WTC11 (cell line): ENCODE data around the gene PHF13. TPM values are rescaled to one million over a fixed set of nuclear protein-coding genes. Genes with fewer than 3 reads are reported as not detected.
A peak's percentile ranks its signal among the peaks of the same experiment; 100 is the strongest.

Source experiments
- ATAC-seq: fragments of 200-7000 bp; cut with Tn5 transposase; 2 replicates; pipeline ENCODE4 v1.10.0; 2021; ENCODE audit warnings: mild to moderate bottlenecking, moderate library complexity
- CTCF ChIA-PET: fragments of 300-600 bp; sonication (Branson Sonifier 250); formaldehyde crosslinking; loops from one replicate; lab custom pipeline; 2021; ENCODE audit warnings: antibody characterized with exemption; lab: Charles Lee
- POLR2A ChIA-PET: fragments of 350-600 bp; sonication (Branson Sonifier 250); formaldehyde crosslinking; loops from one replicate; lab custom pipeline; 2021; ENCODE audit warnings: antibody characterized with exemption; lab: Charles Lee
- DNase-seq: peaks from one replicate; pipeline ENCODE4 v3.0.0; 2021; ENCODE audit warnings: low spot score
- H3K27ac Mint-ChIP-seq: 2 replicates; pipeline ENCODE4 v1.8.0; 2021; ENCODE audit warnings: mixed read lengths
- H3K27me3 Mint-ChIP-seq: 2 replicates; pipeline ENCODE4 v1.8.0; 2021; ENCODE audit warnings: low read depth, mild to moderate bottlenecking, moderate library complexity, mixed read lengths
- H3K36me3 Mint-ChIP-seq: 2 replicates; pipeline ENCODE4 v1.8.0; 2021; ENCODE audit warnings: mixed read lengths
- H3K4me1 Mint-ChIP-seq: 2 replicates; pipeline ENCODE4 v1.8.0; 2022; ENCODE audit warnings: mixed read lengths
- H3K4me3 Mint-ChIP-seq: 2 replicates; pipeline ENCODE4 v1.8.0; 2021; ENCODE audit warnings: mild to moderate bottlenecking, moderate library complexity, mixed read lengths
- H3K9me3 Mint-ChIP-seq: 2 replicates; pipeline ENCODE4 v1.8.0; 2021; ENCODE audit warnings: mixed read lengths
- ARID4B ChIP-seq: sonication (generic); formaldehyde crosslinking; IDR thresholded peaks from 2 replicates; pipeline ENCODE4 v1.8.0; 2023; ENCODE audit warnings: missing genetic modification reagents, mild to moderate bottlenecking, borderline replicate concordance
- ATF3 ChIP-seq: sonication (generic); formaldehyde crosslinking; conservative IDR thresholded peaks from 2 replicates; pipeline ENCODE4 v1.8.1; 2022; ENCODE audit warnings: mild to moderate bottlenecking, missing genetic modification reagents
- ATF6 ChIP-seq: sonication (generic); formaldehyde crosslinking; IDR thresholded peaks from 2 replicates; pipeline ENCODE4 v1.8.1; 2023; ENCODE audit warnings: mild to moderate bottlenecking, missing genetic modification reagents
- CBFB ChIP-seq: sonication (generic); formaldehyde crosslinking; IDR thresholded peaks from 2 replicates; pipeline ENCODE4 v1.8.1; 2022; ENCODE audit warnings: mild to moderate bottlenecking, low read depth, missing genetic modification reagents
- E2F5 ChIP-seq: sonication (generic); formaldehyde crosslinking; IDR thresholded peaks from 2 replicates; pipeline ENCODE4 v1.8.1; 2022; ENCODE audit warnings: mild to moderate bottlenecking, moderate library complexity, missing genetic modification reagents
- ELF4 ChIP-seq: sonication (generic); formaldehyde crosslinking; IDR thresholded peaks from 2 replicates; pipeline ENCODE4 v1.8.1; 2022; ENCODE audit warnings: low read depth, mild to moderate bottlenecking, moderate library complexity, missing genetic modification reagents
- ESRRA ChIP-seq: sonication (generic); formaldehyde crosslinking; IDR thresholded peaks from 2 replicates; pipeline ENCODE4 v1.8.1; 2022; ENCODE audit warnings: mild to moderate bottlenecking, missing genetic modification reagents, borderline replicate concordance
- FOXJ3 ChIP-seq: sonication (generic); formaldehyde crosslinking; IDR thresholded peaks from 2 replicates; pipeline ENCODE4 v1.9.0; 2021; ENCODE audit warnings: missing genetic modification reagents, mild to moderate bottlenecking, borderline replicate concordance
- FOXP1 ChIP-seq: sonication (generic); formaldehyde crosslinking; IDR thresholded peaks from 2 replicates; pipeline ENCODE4 v1.8.0; 2022; ENCODE audit warnings: missing genetic modification reagents, mild to moderate bottlenecking, moderate library complexity, borderline replicate concordance
- HMGA2 ChIP-seq: fragments of 250-450 bp; sonication (Bioruptor Pico); IDR thresholded peaks from 2 replicates; pipeline ENCODE4 v1.4.0; 2021; ENCODE audit warnings: mild to moderate bottlenecking, moderate library complexity
- IRF2 ChIP-seq: sonication (generic); formaldehyde crosslinking; IDR thresholded peaks from 2 replicates; pipeline ENCODE4 v1.8.0; 2022; ENCODE audit warnings: low read depth, missing genetic modification reagents, borderline replicate concordance
- JUN ChIP-seq: sonication (generic); formaldehyde crosslinking; IDR thresholded peaks from 2 replicates; pipeline ENCODE4 v1.8.0; 2023; ENCODE audit warnings: mild to moderate bottlenecking, missing genetic modification reagents
- KAT7 ChIP-seq: sonication (generic); formaldehyde crosslinking; IDR thresholded peaks from 2 replicates; pipeline ENCODE4 v1.8.1; 2023; ENCODE audit warnings: missing genetic modification reagents, mild to moderate bottlenecking, borderline replicate concordance
- MAX ChIP-seq: sonication (generic); formaldehyde crosslinking; IDR thresholded peaks from 2 replicates; pipeline ENCODE4 v1.8.0; 2022; ENCODE audit warnings: mild to moderate bottlenecking, missing genetic modification reagents
- NFATC4 ChIP-seq: fragments of 250-450 bp; sonication (Bioruptor Pico); IDR thresholded peaks from 2 replicates; pipeline ENCODE4 v1.9.0; 2021; ENCODE audit warnings: mild to moderate bottlenecking
- PRRX2 ChIP-seq: fragments of 250-450 bp; sonication (Bioruptor Pico); IDR thresholded peaks from 2 replicates; pipeline ENCODE4 v1.8.0; 2021; ENCODE audit warnings: mild to moderate bottlenecking
- RELA ChIP-seq: sonication (generic); formaldehyde crosslinking; IDR thresholded peaks from 2 replicates; pipeline ENCODE4 v1.8.1; 2022; ENCODE audit warnings: missing genetic modification reagents, mild to moderate bottlenecking, borderline replicate concordance
- SMAD4 ChIP-seq: sonication (generic); formaldehyde crosslinking; IDR thresholded peaks from 2 replicates; pipeline ENCODE4 v1.8.0; 2022; ENCODE audit warnings: mild to moderate bottlenecking, missing genetic modification reagents
- TCF7 ChIP-seq: sonication (generic); formaldehyde crosslinking; IDR thresholded peaks from 2 replicates; pipeline ENCODE4 v1.8.0; 2022; ENCODE audit warnings: mild to moderate bottlenecking, low read depth, missing genetic modification reagents, moderate library complexity
- TEAD1 ChIP-seq: sonication (generic); formaldehyde crosslinking; IDR thresholded peaks from 2 replicates; pipeline ENCODE4 v1.8.0; 2022; ENCODE audit warnings: mild to moderate bottlenecking, missing genetic modification reagents
- TEAD4 ChIP-seq: sonication (generic); formaldehyde crosslinking; IDR thresholded peaks from 2 replicates; pipeline ENCODE4 v1.8.0; 2022; ENCODE audit warnings: mild to moderate bottlenecking, missing genetic modification reagents
- USF1 ChIP-seq: sonication (generic); formaldehyde crosslinking; IDR thresholded peaks from 2 replicates; pipeline ENCODE4 v1.8.0; 2022; ENCODE audit warnings: mild to moderate bottlenecking, missing genetic modification reagents
- ZBTB21 ChIP-seq: sonication (generic); formaldehyde crosslinking; IDR thresholded peaks from 2 replicates; pipeline ENCODE4 v1.8.1; 2023; ENCODE audit warnings: mild to moderate bottlenecking, missing genetic modification reagents, borderline replicate concordance
- ZNF138 ChIP-seq: sonication (generic); formaldehyde crosslinking; conservative IDR thresholded peaks from 2 replicates; pipeline ENCODE4 v1.8.1; 2022; ENCODE audit warnings: mild to moderate bottlenecking, moderate library complexity, missing genetic modification reagents
- ZNF512 ChIP-seq: sonication (generic); formaldehyde crosslinking; IDR thresholded peaks from 2 replicates; pipeline ENCODE4 v1.8.1; 2022; ENCODE audit warnings: missing genetic modification reagents, borderline replicate concordance
- ZNF671 ChIP-seq: fragments of 250-450 bp; sonication (Bioruptor Pico); IDR thresholded peaks from 2 replicates; pipeline ENCODE4 v1.8.0; 2021; ENCODE audit warnings: mild to moderate bottlenecking
- total RNA-seq: library from RNA; stranded (reverse); gene quantifications from 3 replicates; pipeline ENCODE4 v1.2.3, GENCODE V29; 2021

PHF13 gene
- total RNA-seq, 1 experiment from 2014 or later, result 39.6 TPM

GRCh38 chr1:6601923-6602668 is 11.4 kb upstream of the PHF13 start:
- no peaks in the 10 kb centered on the region; the same call in 1 of the 2 replicates for H3K27me3 Mint-ChIP-seq
- POLR2A ChIA-PET, result interaction anchor here (0.8 to 1.5 kb wide), 7 partner anchors 12 to 44 kb away, joined by 3 to 6 read pairs (median 4); partner anchors contain the start of genes PHF13 and THAP3
- DNase-seq (peak; percentile 29), ATAC-seq (peak; percentile 13)
- peaks cover 23% of the 10 kb centered on the region for H3K4me1 Mint-ChIP-seq
- peaks cover 3% of the 10 kb centered on the region; the same call in 1 of the 2 replicates for H3K36me3 Mint-ChIP-seq
- H3K27ac Mint-ChIP-seq, result no peak overlapping the region
- H3K9me3 Mint-ChIP-seq, result no peaks in the 10 kb centered on the region
- CTCF ChIA-PET, result interaction anchor here (0.6 to 1.9 kb wide), 14 partner anchors 8 to 468 kb away, joined by 3 to 8 read pairs (median 4); partner anchors contain the start of genes NOL9, PHF13, THAP3 and ZBTB48
- peak overlapping the region; percentile 80 for H3K4me3 Mint-ChIP-seq
- peak; percentile 32; the same call in 1 of the 2 replicates for TF ChIP-seq USF1 (CRISPR knock-in tag)
- peak; percentile 16; the same call in 1 of the 2 replicates for TF ChIP-seq ESRRA (CRISPR knock-in tag)
- TF ChIP-seq ZNF671 (CRISPR knock-in tag), result no peak
- no peak for TF ChIP-seq ZNF138 (CRISPR knock-in tag)
- TF ChIP-seq SMAD4 (CRISPR knock-in tag), result no peak
- TF ChIP-seq TEAD4 (CRISPR knock-in tag), result no peak
- 0 out of 2 replicates have a peak, but pooled peaks have one; percentile 12 for TF ChIP-seq TEAD1 (CRISPR knock-in tag)
- no peak for TF ChIP-seq ELF4 (CRISPR knock-in tag)
- peak; percentile 44 for TF ChIP-seq TCF7 (CRISPR knock-in tag)
- TF ChIP-seq PRRX2 (CRISPR knock-in tag), result no peak
- TF ChIP-seq ZBTB21 (CRISPR knock-in tag), result no peak
- TF ChIP-seq KAT7 (CRISPR knock-in tag), result no peak
- TF ChIP-seq E2F5 (CRISPR knock-in tag), result no peak
- 0 out of 2 replicates have a peak, but pooled peaks have one; percentile 2 for TF ChIP-seq IRF2 (CRISPR knock-in tag)
- peak; percentile 95 for TF ChIP-seq FOXP1 (CRISPR knock-in tag)
- no peak; the same call in 1 of the 2 replicates for TF ChIP-seq JUN (CRISPR knock-in tag)
- TF ChIP-seq ATF6, result no peak
- no peak for TF ChIP-seq FOXJ3 (CRISPR knock-in tag)
- peak; percentile 91 for TF ChIP-seq ARID4B (CRISPR knock-in tag)
- no peak for TF ChIP-seq ZNF512 (CRISPR knock-in tag)
- TF ChIP-seq RELA (CRISPR knock-in tag), result peak; percentile 79; the same call in 1 of the 2 replicates
- TF ChIP-seq CBFB (CRISPR knock-in tag), result no peak; the same call in 1 of the 2 replicates
- peak; percentile 78; the same call in 1 of the 2 replicates for TF ChIP-seq MAX (CRISPR knock-in tag)
- TF ChIP-seq NFATC4 (CRISPR knock-in tag), result no peak; the same call in 1 of the 2 replicates
- no peak for TF ChIP-seq HMGA2 (CRISPR knock-in tag)
- TF ChIP-seq ATF3 (CRISPR knock-in tag), result 0 out of 2 replicates have a peak, but pooled peaks have one; percentile 64
